Fibroblast of skin of left biceps (primary cell): ENCODE measurements around the gene ABHD2.
A peak's percentile ranks its signal among the peaks of the same experiment; 100 is the strongest.

ENCODE experiments used
- DNase-seq, 2 experiments: peaks; one replicate each; pipeline ENCODE4 v3.0.0-alpha.2; 2013; ENCODE audit warnings: low read depth in 2 of 2

Gene ABHD2

GRCh38 chr15:89192136-89192535 lies 103.9 kb downstream of the ABHD2 start:
- no peak for DNase-seq

GRCh38 chr15:89192766-89193165 lies 104.5 kb downstream of the ABHD2 start:
- no peak for DNase-seq

- DNase-seq, result no peak
Observed at GRCh38 chr15:89194608-89195007, 106.4 kb downstream of the ABHD2 start.

GRCh38 chr15:89195836-89196235 lies 107.6 kb downstream of the ABHD2 start:
- DNase-seq, result peak; percentile 37 to 44

GRCh38 chr15:89196241-89196640 lies 108.0 kb downstream of the ABHD2 start:
- DNase-seq, result no peak

GRCh38 chr15:89196994-89197393 lies 108.7 kb downstream of the ABHD2 start:
- DNase-seq, result no peak

- no peak for DNase-seq
Observed at GRCh38 chr15:89197503-89197971, 109.3 kb downstream of the ABHD2 start.

- DNase-seq, result no peak
Observed at GRCh38 chr15:89198196-89198595, 109.9 kb downstream of the ABHD2 start.

- no peak for DNase-seq
Observed at GRCh38 chr15:89198934-89199333, 110.7 kb downstream of the ABHD2 start.

- DNase-seq, result no peak
Observed at GRCh38 chr15:89199746-89200145, 111.5 kb downstream of the ABHD2 start.

GRCh38 chr15:89200182-89200581 lies 111.9 kb downstream of the ABHD2 start:
- no peak for DNase-seq

- DNase-seq, result no peak
Observed at GRCh38 chr15:89201465-89202005, 113.3 kb downstream of the ABHD2 start.

- DNase-seq, result no peak
Observed at GRCh38 chr15:89203705-89204273, 115.5 kb downstream of the ABHD2 start.

- DNase-seq, result no peak
Observed at GRCh38 chr15:89205991-89206585, 117.8 kb downstream of the ABHD2 start.

GRCh38 chr15:89206908-89207331 lies 118.7 kb downstream of the ABHD2 start:
- DNase-seq, result peak in 1 of 2 experiments; percentile 15

- no peak for DNase-seq
Observed at GRCh38 chr15:89208256-89208655, 120.0 kb downstream of the ABHD2 start.

GRCh38 chr15:89209057-89209456 lies 120.8 kb downstream of the ABHD2 start:
- no peak for DNase-seq

GRCh38 chr15:89211678-89212170 lies 123.5 kb downstream of the ABHD2 start:
- no peak for DNase-seq

- no peak for DNase-seq
Observed at GRCh38 chr15:89215627-89216026, 127.4 kb downstream of the ABHD2 start.

- DNase-seq, result no peak
Observed at GRCh38 chr15:89217031-89217430, 128.8 kb downstream of the ABHD2 start.

GRCh38 chr15:89217686-89218376 lies 129.6 kb downstream of the ABHD2 start:
- no peak for DNase-seq

GRCh38 chr15:89218531-89218930 lies 130.3 kb downstream of the ABHD2 start:
- DNase-seq, result no peak

GRCh38 chr15:89221543-89221942 lies 133.3 kb downstream of the ABHD2 start, which contains the start of gene RLBP1:
TSS of gene RLBP1 (minus strand) at chr15:89221579. CDS start at chr15:89218975, 2,604 bp downstream.
- DNase-seq, result no peak
